SW 1271 (cell line): ENCODE results near the gene EXOC1L.

Experiments
- DNase-seq, 2 experiments: peaks; one replicate each; lab custom pipeline; 2025; lab: John Stamatoyannopoulos, UW

Gene EXOC1L

GRCh38 chr4:55884093-55884850 is 64.7 kb downstream of the EXOC1L start:
- no peak for DNase-seq

GRCh38 chr4:55884851-55885219 is 65.2 kb downstream of the EXOC1L start:
- no peak for DNase-seq
